Endothelial cell of umbilical vein (primary cell): Measurements from ENCODE around the gene RYR2. TPM values are rescaled to one million over a fixed set of nuclear protein-coding genes. Genes with fewer than 3 reads are reported as not detected.

ENCODE experiments used
- BruUV-seq: library from RNA; stranded (reverse); fragments of 400-500 nt; replicated peaks from 2 replicates; lab custom pipeline; 2021; lab: Mats Ljungman, UMichigan
- CTCF ChIA-PET: fragments of 300-600, 350-600 bp; sonication (Branson Sonifier 250); formaldehyde crosslinking; loops from one replicate; lab custom pipeline; 2021; ENCODE audit warnings: antibody characterized with exemption, inconsistent platforms; lab: Charles Lee
- POLR2A ChIA-PET: fragments of 300-600, 350-600 bp; sonication (Branson Sonifier 250); formaldehyde crosslinking; loops from one replicate; lab custom pipeline; 2021; ENCODE audit warnings: antibody characterized with exemption, inconsistent platforms; lab: Charles Lee
- DNase-seq: peaks from one replicate; pipeline ENCODE4 v3.0.0-alpha.2; 2011; ENCODE audit warnings: low read depth, low spot score
- FAIRE-seq: peaks from 2 replicates; lab custom pipeline; 2011; peaks lifted over from hg19 to GRCh38; lab: Jason Lieb, UNC
- H2AFZ ChIP-seq: 2 replicates; pipeline ENCODE4 v1.6.0; 2012; ENCODE audit warnings: low read depth, low read length, control low read depth, inconsistent platforms
- H3K27ac ChIP-seq: 2 replicates; pipeline ENCODE4 v1.5.1; 2011; ENCODE audit warnings: low read depth, mild to moderate bottlenecking, control low read depth, low read length, moderate library complexity; ENCODE audit not compliant: insufficient read depth
- H3K27me3 ChIP-seq, 2 experiments: 2 replicates each; pipeline versions ENCODE4 v1.6.0 to v1.6.1; 2011; ENCODE audit warnings: low read length in 2 of 2, mixed read lengths in 1 of 2; ENCODE audit not compliant: control insufficient read depth in 2 of 2, insufficient read depth in 2 of 2
- H3K36me3 ChIP-seq, 2 experiments: 2 replicates in 1 of 2; 3 replicates in 1 of 2; pipeline ENCODE4 v1.5.1; 2011; ENCODE audit warnings: low read length in 2 of 2, mild to moderate bottlenecking in 1 of 2, moderate library complexity in 1 of 2; ENCODE audit not compliant: control insufficient read depth in 2 of 2, insufficient read depth in 2 of 2; ENCODE audit errors: extremely low read depth in 1 of 2
- H3K4me1 ChIP-seq: 3 replicates; pipeline ENCODE4 v1.5.1; 2011; ENCODE audit warnings: mild to moderate bottlenecking, low read length; ENCODE audit not compliant: control insufficient read depth, insufficient read depth; ENCODE audit errors: extremely low read depth
- H3K4me2 ChIP-seq: 2 replicates; pipeline ENCODE4 v1.6.1; 2011; ENCODE audit warnings: low read length, control low read depth, mixed read lengths; ENCODE audit not compliant: insufficient read depth
- H3K4me3 ChIP-seq, 3 experiments: fragments of 200-600 bp in 1 of 3; sonication (generic), shearing (Covaris generic) in 1 of 3; replicated peaks in 1 of 3; 2 replicates each; pipeline ENCODE4 v1.5.1; 2011 to 2016; ENCODE audit warnings: control low read depth in 3 of 3, low read length in 3 of 3, mild to moderate bottlenecking in 2 of 3, inconsistent platforms in 1 of 3, low read depth in 1 of 3, moderate library complexity in 1 of 3; ENCODE audit not compliant: insufficient read depth in 1 of 3
- H3K79me2 ChIP-seq: 2 replicates; pipeline ENCODE4 v1.6.0; 2012; ENCODE audit warnings: low read length, inconsistent platforms; ENCODE audit not compliant: control insufficient read depth, insufficient read depth
- H3K9ac ChIP-seq: replicated peaks from 2 replicates; pipeline ENCODE3; 2011; ENCODE audit warnings: low read length, control low read depth; ENCODE audit not compliant: insufficient read depth; ENCODE audit errors: extremely low read depth
- H3K9me1 ChIP-seq: replicated peaks from 3 replicates; pipeline ENCODE4 v1.6.0; 2011; ENCODE audit warnings: mild to moderate bottlenecking, low read length; ENCODE audit not compliant: control insufficient read depth, insufficient read depth; ENCODE audit errors: extremely low read depth
- H3K9me3 ChIP-seq: replicated peaks from 2 replicates; pipeline ENCODE4 v1.5.1; 2012; ENCODE audit warnings: low read length, inconsistent platforms; ENCODE audit not compliant: control insufficient read depth, insufficient read depth
- H4K20me1 ChIP-seq: replicated peaks from 2 replicates; pipeline ENCODE3; 2011; ENCODE audit warnings: mild to moderate bottlenecking, low read length; ENCODE audit not compliant: control insufficient read depth, insufficient read depth; ENCODE audit errors: extremely low read depth
- EZH2 ChIP-seq: IDR thresholded peaks from 2 replicates; pipeline ENCODE4 v1.6.1; 2012; ENCODE audit warnings: borderline replicate concordance, low read depth, mild to moderate bottlenecking, moderate library complexity, low read length, inconsistent platforms; ENCODE audit not compliant: severe bottlenecking
- JUN ChIP-seq: IDR thresholded peaks from 2 replicates; pipeline ENCODE4 v1.6.1; 2011; ENCODE audit warnings: borderline replicate concordance, low read depth; ENCODE audit not compliant: insufficient read length, insufficient read depth
- MYC ChIP-seq: IDR thresholded peaks from one replicate; pipeline ENCODE4 v1.6.1; 2011; ENCODE audit warnings: mild to moderate bottlenecking, low read depth, low read length
- POLR2A ChIP-seq: IDR thresholded peaks from 2 replicates; pipeline ENCODE4 v1.6.1; 2012; ENCODE audit warnings: low read depth, mild to moderate bottlenecking, control low read depth, low read length
- dilution Hi-C: fragments of 300-500 bp; cut with MboI; formaldehyde crosslinking; loops from one replicate; pipeline ENCODE4 v1.15.0; 2019; ENCODE audit warnings: low sequenced_read_pairs; ENCODE audit not compliant: extremely low pct_ligation_motif_present
- intact Hi-C: fragments of 100-400 bp; cut with micrococcal nuclease; formaldehyde crosslinking; loops from one replicate; pipeline ENCODE4 v1.10.0; 2022
- polyA plus RNA-seq, 4 experiments: library from polyadenylated mRNA; depleted of rRNA in 3 of 4; stranded (reverse) in 3 of 4; unstranded in 1 of 4; fragments of >200 nt; gene quantifications; 2 replicates each; pipeline versions ENCODE4 v1.2.1 to v1.2.3, GENCODE V29; 2011 to 2012; ENCODE audit warnings: missing spikeins in 1 of 4
- total RNA-seq: library from RNA; stranded (reverse); gene quantifications from 2 replicates; pipeline ENCODE4 v1.2.3, GENCODE V29; 2021
- TF ChIP-seq, protein P1 (sequence below): IDR thresholded peaks from 2 replicates; pipeline ENCODE4 v1.6.1; 2011; ENCODE audit not compliant: insufficient read depth, insufficient read length
- TF ChIP-seq, protein P2 (sequence below), 2 donors: IDR thresholded peaks; 1 replicate in 1 of 2; 2 replicates in 1 of 2; pipeline ENCODE4 v1.5.1; 2011; ENCODE audit warnings: low read length in 2 of 2, mild to moderate bottlenecking in 2 of 2, moderate library complexity in 2 of 2, control low read depth in 1 of 2, inconsistent platforms in 1 of 2, low read depth in 1 of 2; ENCODE audit not compliant: insufficient read depth in 1 of 2; ENCODE audit errors: extremely low read depth in 1 of 2

The RYR2 gene
- total and polyA plus RNA-seq, 2 donors (not counting 3 experiments of a cell fraction or from before 2014, with no cell fraction given): not detected

DNA sequence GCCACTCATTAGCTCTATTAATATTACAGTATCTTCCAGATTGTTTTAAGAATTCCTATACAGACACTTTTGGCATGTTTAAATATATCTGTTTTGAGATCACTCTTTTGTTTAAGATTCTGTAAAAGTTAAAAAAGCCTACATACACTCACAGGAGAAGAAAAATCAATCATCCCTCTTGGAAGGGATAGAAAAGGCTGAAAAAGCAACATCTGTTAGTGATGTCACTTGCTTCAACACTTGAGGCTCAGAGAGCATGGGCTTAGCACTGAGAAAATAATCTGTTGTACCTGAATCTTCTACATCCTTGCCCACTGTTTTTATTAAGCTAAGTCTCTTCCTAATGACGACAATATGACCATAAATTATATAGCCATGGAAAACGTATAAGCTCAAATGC, 721.8 kb downstream of the RYR2 start:
- Histone ChIP-seq H3K4me2 (no peak overlapping the region), H2AFZ (no peak overlapping the region), H3K9me1 (no peaks in the 10 kb centered on the region), H3K27me3 (no peaks in the 10 kb centered on the region), H3K36me3 (no peaks in the 10 kb centered on the region), H3K27ac (no peak overlapping the region), H4K20me1 (no peaks in the 10 kb centered on the region), H3K9ac (no peak overlapping the region), H3K4me3 (no peak overlapping the region), H3K79me2 (no peaks in the 10 kb centered on the region), H3K9me3 (peaks cover 2% of the 10 kb centered on the region), H3K4me1 (no peaks in the 10 kb centered on the region)
- FAIRE-seq: no peak
- POLR2A ChIA-PET: no interaction called here
- dilution Hi-C loops (no loop called here), intact Hi-C loops (no loop called here)
- TF ChIP-seq, protein P1, sequence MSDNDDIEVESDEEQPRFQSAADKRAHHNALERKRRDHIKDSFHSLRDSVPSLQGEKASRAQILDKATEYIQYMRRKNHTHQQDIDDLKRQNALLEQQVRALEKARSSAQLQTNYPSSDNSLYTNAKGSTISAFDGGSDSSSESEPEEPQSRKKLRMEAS: no peak
- no peak for TF ChIP-seq JUN
- no peak for TF ChIP-seq MYC
- TF ChIP-seq POLR2A: no peak
- TF ChIP-seq EZH2: no peak
- CTCF ChIA-PET: no interaction called here
- no peak for DNase-seq
- no TSS peak for BruUV-seq

- no peaks in the 10 kb centered on the region for H3K79me2 ChIP-seq
- H3K9me3 ChIP-seq: no peaks in the 10 kb centered on the region
- no peak overlapping the region for H3K27ac ChIP-seq
- H3K4me3 ChIP-seq: no peak overlapping the region
- ChIA-PET CTCF (no interaction called here), POLR2A (no interaction called here)
- intact Hi-C loops (no loop called here), dilution Hi-C loops (no loop called here)
- H3K4me1 ChIP-seq: no peaks in the 10 kb centered on the region
- no peak overlapping the region for H3K4me2 ChIP-seq
- H2AFZ ChIP-seq: no peak overlapping the region
- H3K9me1 ChIP-seq: no peaks in the 10 kb centered on the region
- no peak overlapping the region for H3K9ac ChIP-seq
- no peak for FAIRE-seq
- DNase-seq: no peak
- H3K36me3 ChIP-seq: no peaks in the 10 kb centered on the region
- no peaks in the 10 kb centered on the region for H4K20me1 ChIP-seq
- no peaks in the 10 kb centered on the region for H3K27me3 ChIP-seq
- BruUV-seq: no TSS peak
- TF ChIP-seq EZH2 (no peak), MYC (no peak)
- TF ChIP-seq, protein P2, sequence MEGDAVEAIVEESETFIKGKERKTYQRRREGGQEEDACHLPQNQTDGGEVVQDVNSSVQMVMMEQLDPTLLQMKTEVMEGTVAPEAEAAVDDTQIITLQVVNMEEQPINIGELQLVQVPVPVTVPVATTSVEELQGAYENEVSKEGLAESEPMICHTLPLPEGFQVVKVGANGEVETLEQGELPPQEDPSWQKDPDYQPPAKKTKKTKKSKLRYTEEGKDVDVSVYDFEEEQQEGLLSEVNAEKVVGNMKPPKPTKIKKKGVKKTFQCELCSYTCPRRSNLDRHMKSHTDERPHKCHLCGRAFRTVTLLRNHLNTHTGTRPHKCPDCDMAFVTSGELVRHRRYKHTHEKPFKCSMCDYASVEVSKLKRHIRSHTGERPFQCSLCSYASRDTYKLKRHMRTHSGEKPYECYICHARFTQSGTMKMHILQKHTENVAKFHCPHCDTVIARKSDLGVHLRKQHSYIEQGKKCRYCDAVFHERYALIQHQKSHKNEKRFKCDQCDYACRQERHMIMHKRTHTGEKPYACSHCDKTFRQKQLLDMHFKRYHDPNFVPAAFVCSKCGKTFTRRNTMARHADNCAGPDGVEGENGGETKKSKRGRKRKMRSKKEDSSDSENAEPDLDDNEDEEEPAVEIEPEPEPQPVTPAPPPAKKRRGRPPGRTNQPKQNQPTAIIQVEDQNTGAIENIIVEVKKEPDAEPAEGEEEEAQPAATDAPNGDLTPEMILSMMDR (IDR thresholded peaks at IDR 0.05; ENCODE audit: extremely low read depth in 1 of 2, insufficient read depth in 1 of 2, low read depth in 1 of 2, low read length in 2 of 2): no peak
Observed at GRCh38 chr1:237769916-237770315, 727.9 kb downstream of the RYR2 start.
